SK-N-SH (cell line): Measurements from ENCODE around the gene INPP5J. TPM values are rescaled to one million over a fixed set of nuclear protein-coding genes. Genes with fewer than 3 reads are reported as not detected.

Source experiments
- CTCF ChIA-PET: fragments of 300-600, 350-600 bp; formaldehyde crosslinking; extraction: SDS; loops from one replicate; lab custom pipeline; 2021; lab: Yijun Ruan, JAX
- POLR2A ChIA-PET: fragments of 350-600 bp; sonication (Branson Sonifier 250); formaldehyde crosslinking; extraction: SDS; loops from one replicate; lab custom pipeline; 2020; ENCODE audit warnings: antibody characterized with exemption, inconsistent platforms; lab: Yijun Ruan, JAX
- DNase-seq: peaks from one replicate; pipeline ENCODE4 v3.0.0; 2012
- H2AFZ ChIP-seq: fragments of 200-600 bp; sonication (generic); 2 replicates; pipeline ENCODE4 v1.8.1; 2016; ENCODE audit warnings: antibody characterized with exemption, mild to moderate bottlenecking, low read depth
- H3F3A ChIP-seq: fragments of 200-600 bp; sonication (generic); replicated peaks from 2 replicates; pipeline ENCODE3; 2016; ENCODE audit warnings: antibody characterized with exemption, mild to moderate bottlenecking; ENCODE audit not compliant: insufficient read depth
- H3K27ac ChIP-seq, 2 experiments: fragments of 200-500 bp in 1 of 2; fragments of 200-600 bp in 1 of 2; sonication (Bioruptor generic) in 1 of 2; sonication (generic), shearing (Covaris generic) in 1 of 2; 2 replicates each; pipeline versions ENCODE4 v1.5.1 to v1.6.1; 2014 to 2016; ENCODE audit warnings: low read depth in 2 of 2, inconsistent platforms in 1 of 2, low read length in 1 of 2, mild to moderate bottlenecking in 1 of 2, mixed read lengths in 1 of 2
- H3K27me3 ChIP-seq: fragments of 200-600 bp; sonication (generic), shearing (Covaris generic); 2 replicates; pipeline ENCODE4 v1.6.1; 2016; ENCODE audit warnings: mixed run types; ENCODE audit not compliant: insufficient read depth
- H3K36me3 ChIP-seq, 2 experiments: fragments of 200-500 bp in 1 of 2; fragments of 200-600 bp in 1 of 2; sonication (Bioruptor generic) in 1 of 2; sonication (generic) in 1 of 2; replicated peaks in 1 of 2; 2 replicates each; pipeline versions ENCODE3 to v1.5.1; 2014 to 2016; ENCODE audit warnings: low read length in 1 of 2, mild to moderate bottlenecking in 1 of 2; ENCODE audit not compliant: insufficient read depth in 2 of 2, control insufficient read depth in 1 of 2
- H3K4me1 ChIP-seq, 2 experiments: fragments of 200-500 bp in 1 of 2; fragments of 200-600 bp in 1 of 2; sonication (Bioruptor generic) in 1 of 2; sonication (generic), shearing (Covaris generic) in 1 of 2; 2 replicates each; pipeline versions ENCODE4 v1.5.1 to v1.6.1; 2014 to 2016; ENCODE audit warnings: low read depth in 1 of 2, low read length in 1 of 2, mixed run types in 1 of 2; ENCODE audit not compliant: insufficient read depth in 2 of 2, control insufficient read depth in 1 of 2
- H3K4me2 ChIP-seq: fragments of 200-600 bp; sonication (generic), shearing (Covaris generic); 2 replicates; pipeline ENCODE4 v1.6.1; 2017; ENCODE audit warnings: mixed run types
- H3K4me3 ChIP-seq, 2 experiments: fragments of 200-500 bp in 1 of 2; fragments of 200-600 bp in 1 of 2; sonication (Bioruptor generic) in 1 of 2; sonication (generic), shearing (Covaris generic) in 1 of 2; 2 replicates each; pipeline versions ENCODE4 v1.5.1 to v1.8.1; 2014 to 2016; ENCODE audit warnings: low read depth in 2 of 2, inconsistent platforms in 1 of 2, low read length in 1 of 2, mild to moderate bottlenecking in 1 of 2, mixed read lengths in 1 of 2, moderate library complexity in 1 of 2
- H3K79me2 ChIP-seq: fragments of 200-600 bp; sonication (generic); 2 replicates; pipeline ENCODE4 v1.8.1; 2017; ENCODE audit warnings: mild to moderate bottlenecking; ENCODE audit not compliant: insufficient read depth
- H3K9ac ChIP-seq: fragments of 200-600 bp; sonication (generic); 2 replicates; pipeline ENCODE4 v1.6.1; 2017; ENCODE audit warnings: mixed run types
- H3K9me2 ChIP-seq: fragments of 200-600 bp; sonication (generic); 2 replicates; pipeline ENCODE4 v1.6.1; 2017; ENCODE audit warnings: mixed run types
- H3K9me3 ChIP-seq: fragments of 200-600 bp; sonication (generic); 2 replicates; pipeline ENCODE4 v1.6.1; 2017; ENCODE audit warnings: mixed run types, mild to moderate bottlenecking, moderate library complexity
- H4K20me1 ChIP-seq: fragments of 200-600 bp; sonication (generic); 2 replicates; pipeline ENCODE4 v1.6.1; 2017; ENCODE audit warnings: mild to moderate bottlenecking, mixed run types; ENCODE audit not compliant: insufficient read depth
- CHD2 ChIP-seq: fragments of 150-350 bp; IDR thresholded peaks from 2 replicates; pipeline ENCODE4 v1.6.1; 2018; ENCODE audit warnings: low read length; ENCODE audit not compliant: partially characterized antibody
- EP300 ChIP-seq, 2 experiments: IDR thresholded peaks; 2 replicates each; pipeline versions ENCODE4 v1.4.0 to v1.6.1; 2012; ENCODE audit warnings: borderline replicate concordance in 1 of 2, low read depth in 1 of 2, low read length in 1 of 2
- GABPA ChIP-seq: IDR thresholded peaks from 2 replicates; pipeline ENCODE4 v1.4.0; 2012; ENCODE audit warnings: low read depth, mild to moderate bottlenecking
- MXI1 ChIP-seq: IDR thresholded peaks from 2 replicates; pipeline ENCODE4 v1.6.1; 2012; ENCODE audit warnings: mild to moderate bottlenecking, low read depth, low read length, improper control_type of control experiment
- RFX5 ChIP-seq: IDR thresholded peaks from 2 replicates; pipeline ENCODE4 v1.6.1; 2012; ENCODE audit warnings: mild to moderate bottlenecking, improper control_type of control experiment, low read length
- RXRA ChIP-seq: IDR thresholded peaks from 2 replicates; pipeline ENCODE4 v1.4.0; 2012; ENCODE audit warnings: low read depth, mild to moderate bottlenecking, borderline replicate concordance
- TEAD4 ChIP-seq: IDR thresholded peaks from 2 replicates; pipeline ENCODE4 v1.4.0; 2012; ENCODE audit warnings: mild to moderate bottlenecking, borderline replicate concordance; ENCODE audit not compliant: insufficient read depth
- YY1 ChIP-seq: IDR thresholded peaks from 2 replicates; pipeline ENCODE4 v1.4.0; 2012; ENCODE audit warnings: low read depth, mild to moderate bottlenecking
- WGBS: methylation state at CpG from one replicate; pipeline ENCODE4 v1.1.6; 2017; ENCODE audit warnings: low lambda C conversion rate; 5-methylcytosine and 5-hydroxymethylcytosine counted together
- polyA plus RNA-seq, 3 experiments: library from polyadenylated mRNA; depleted of rRNA; stranded (reverse); fragments of >200 nt; gene quantifications; 2 replicates each; pipeline ENCODE4 v1.2.3, GENCODE V29; 2012

Gene INPP5J
- polyA plus RNA-seq, 1 of the 3 experiments (the other 2 are of a cell fraction): 3.2 TPM

GRCh38 chr22:31155422-31155821 is 32.7 kb downstream of the INPP5J start (continued):
- TF ChIP-seq TEAD4: peak; percentile 32; the same call in 1 of the 2 replicates
- TF ChIP-seq CHD2: no peak

DNA sequence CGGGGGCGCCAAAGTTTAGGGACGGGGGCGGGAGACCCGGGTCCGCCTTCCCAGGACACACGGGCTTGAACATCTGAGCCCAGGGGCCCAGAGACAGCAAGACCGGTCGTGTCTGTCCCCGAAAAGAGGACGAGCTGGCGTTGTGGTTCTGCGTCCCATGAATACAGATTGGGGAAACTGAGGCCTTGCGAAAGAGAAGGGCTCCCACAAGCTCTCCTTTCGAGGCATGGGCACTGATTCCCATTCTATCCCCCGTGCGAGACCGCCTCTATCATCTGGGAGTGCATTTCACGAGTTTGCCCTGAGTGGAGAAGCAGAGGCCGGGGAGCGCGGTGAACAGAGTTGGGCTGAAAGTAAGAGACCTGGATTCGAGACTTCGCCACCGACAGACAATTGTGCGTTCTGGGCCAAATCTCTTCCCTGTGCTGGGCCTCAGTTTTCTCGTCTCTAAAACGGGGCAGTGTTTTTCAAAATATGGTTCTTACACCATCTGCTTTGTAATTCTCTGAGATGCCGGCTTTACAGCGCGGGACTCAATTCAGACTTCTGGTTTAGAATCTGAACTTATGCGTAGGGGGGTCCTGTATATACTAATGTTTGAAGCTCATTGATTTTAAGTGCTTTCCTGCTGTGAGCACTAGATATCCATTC is 37.7 kb downstream of the INPP5J start:
- Histone ChIP-seq H3K79me2 (peaks cover 57% of the 10 kb centered on the region), H3F3A (peaks cover 22% of the 10 kb centered on the region), H3K4me1 (peaks cover 6 to 15% of the 10 kb centered on the region in 2 experiments), H3K4me3 (peak overlapping the region; percentile 76 to 99), H3K27ac (peak overlapping the region; percentile 8 to 69; a peak in 3 of 4 replicates), H3K9ac (peak overlapping the region; percentile 92), H3K27me3 (no peaks in the 10 kb centered on the region), H4K20me1 (no peaks in the 10 kb centered on the region), H3K9me2 (no peaks in the 10 kb centered on the region), H3K36me3 (peaks cover 2 to 12% of the 10 kb centered on the region in 2 experiments), H3K4me2 (peak overlapping the region; percentile 94), H3K9me3 (no peaks in the 10 kb centered on the region), H2AFZ (peak overlapping the region; percentile 100)
- DNase-seq: no peak
- ChIA-PET POLR2A (interaction anchor here (0.7 kb wide), 1 partner anchor 523 kb away, joined by 3 read pairs; no protein-coding TSS in a partner anchor), CTCF (interaction anchor here (0.7 to 4.8 kb wide), 6 partner anchors 10 to 112 kb away, joined by 3 to 44 read pairs (median 6); partner anchors contain the start of genes LIMK2 and SELENOM)
- 5% methylated on average over 28 of the region's 32 CpGs for WGBS
- TF ChIP-seq MXI1 (0 out of 2 replicates have a peak, but pooled peaks have one; percentile 25), EP300 (IDR thresholded peaks at IDR 0.05; ENCODE audit: borderline replicate concordance in 1 of 2, low read depth in 1 of 2, low read length in 1 of 2) (no peak)

DNA sequence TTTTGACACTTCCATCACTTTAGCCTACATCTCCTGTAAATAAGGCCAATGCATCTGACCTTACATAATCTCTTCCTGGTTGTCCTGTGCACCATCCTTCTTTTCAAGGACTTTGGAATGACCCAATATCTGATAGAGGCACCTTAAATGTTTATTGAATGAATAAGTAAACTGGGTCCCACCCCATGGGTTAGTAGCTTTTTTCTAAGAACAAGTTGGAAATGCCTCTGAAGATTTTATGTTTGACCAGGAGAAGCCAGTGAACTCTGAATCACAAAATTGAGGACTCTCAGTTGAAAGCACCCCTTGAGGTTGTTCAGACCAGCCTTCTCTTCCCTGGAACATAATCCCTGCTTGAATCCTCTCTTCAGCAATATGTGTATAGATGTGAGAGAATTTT is 38.6 kb downstream of the INPP5J start:
- no peaks in the 10 kb centered on the region for H3K9me2 ChIP-seq
- peaks cover 6 to 10% of the 10 kb centered on the region in 2 experiments; a peak in 3 of 4 replicates for H3K4me1 ChIP-seq
- peak overlapping the region; percentile 94 for H3K4me2 ChIP-seq
- H3K4me3 ChIP-seq: peak overlapping the region; percentile 76 to 99; a peak in 3 of 4 replicates
- no peak for TF ChIP-seq RFX5
- TF ChIP-seq RXRA: no peak
- no peak for TF ChIP-seq EP300 (IDR thresholded peaks at IDR 0.05; ENCODE audit: borderline replicate concordance in 1 of 2, low read depth in 1 of 2, low read length in 1 of 2)
- TF ChIP-seq GABPA: no peak
- TF ChIP-seq YY1: no peak
- TF ChIP-seq, all 33 proteins: peak for 0
- ChIA-PET POLR2A (no interaction called here), CTCF (interaction anchor here (0.6 to 4.8 kb wide), 3 partner anchors 11 to 112 kb away, joined by 3 to 44 read pairs (median 5); partner anchors contain the start of gene SELENOM)
- H3F3A ChIP-seq: peaks cover 18% of the 10 kb centered on the region
- no peaks in the 10 kb centered on the region for H3K27me3 ChIP-seq
- H3K9ac ChIP-seq: peak overlapping the region; percentile 92
- no peaks in the 10 kb centered on the region for H4K20me1 ChIP-seq
- peaks cover 66% of the 10 kb centered on the region for H3K79me2 ChIP-seq
- no peaks in the 10 kb centered on the region for H3K9me3 ChIP-seq
- no peak overlapping the region for H2AFZ ChIP-seq
- DNase-seq: no peak
- H3K36me3 ChIP-seq: peaks cover 2 to 19% of the 10 kb centered on the region in 2 experiments
- H3K27ac ChIP-seq: no peak overlapping the region
